Measurements from ENCODE around the gene SLC43A3.

Gene SLC43A3

GRCh38 chr11:57426439-57426928 lies 437 bp downstream of the SLC43A3 start:
- DNase-seq, result no peak

DNA sequence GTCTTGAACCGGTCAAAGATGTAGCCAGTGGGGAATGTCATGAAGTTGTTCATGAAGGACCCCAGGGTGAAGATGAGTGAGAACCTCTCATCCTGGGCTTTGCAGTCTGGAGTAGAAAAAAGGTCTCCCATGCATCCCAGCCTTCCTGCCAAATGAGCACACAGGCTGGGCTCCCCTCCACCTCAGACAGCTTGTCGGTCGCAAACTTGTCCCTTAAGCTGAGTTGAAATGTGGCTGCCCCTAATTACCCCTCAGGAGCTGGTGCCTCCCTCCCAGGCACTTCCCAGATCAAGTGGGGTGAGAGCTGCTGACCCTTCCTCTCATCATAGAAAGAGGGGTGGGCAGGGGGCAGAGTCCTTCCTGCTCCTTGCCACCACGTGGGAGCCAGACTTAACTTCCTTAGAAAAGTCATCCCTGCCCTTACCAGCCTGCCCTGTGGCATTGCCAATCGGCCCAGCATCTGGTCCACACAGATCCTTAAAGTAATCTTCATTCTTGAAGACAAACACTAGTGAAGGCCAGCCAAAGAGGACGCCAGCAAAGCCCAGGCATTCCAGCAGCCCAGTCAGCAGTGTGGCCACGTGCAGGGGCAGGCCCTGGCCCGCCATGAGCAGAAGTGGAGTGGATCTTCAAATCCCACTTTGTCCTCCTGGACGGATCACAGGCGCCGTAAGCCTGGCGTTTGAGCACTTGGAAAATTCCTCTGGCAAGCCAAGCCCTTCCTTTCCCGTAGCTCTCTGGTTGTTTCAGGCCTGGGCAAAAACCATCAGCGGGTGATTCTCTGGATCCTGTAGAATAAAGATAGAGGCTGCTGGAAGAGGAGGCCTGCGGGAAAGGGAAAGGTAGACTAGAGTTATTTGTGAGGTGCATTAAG lies 1.1 kb downstream of the SLC43A3 start:
- DNase-seq, result no peak

GRCh38 chr11:57424792-57425564 lies 1.9 kb downstream of the SLC43A3 start:
- DNase-seq, result peak; percentile 83

DNA sequence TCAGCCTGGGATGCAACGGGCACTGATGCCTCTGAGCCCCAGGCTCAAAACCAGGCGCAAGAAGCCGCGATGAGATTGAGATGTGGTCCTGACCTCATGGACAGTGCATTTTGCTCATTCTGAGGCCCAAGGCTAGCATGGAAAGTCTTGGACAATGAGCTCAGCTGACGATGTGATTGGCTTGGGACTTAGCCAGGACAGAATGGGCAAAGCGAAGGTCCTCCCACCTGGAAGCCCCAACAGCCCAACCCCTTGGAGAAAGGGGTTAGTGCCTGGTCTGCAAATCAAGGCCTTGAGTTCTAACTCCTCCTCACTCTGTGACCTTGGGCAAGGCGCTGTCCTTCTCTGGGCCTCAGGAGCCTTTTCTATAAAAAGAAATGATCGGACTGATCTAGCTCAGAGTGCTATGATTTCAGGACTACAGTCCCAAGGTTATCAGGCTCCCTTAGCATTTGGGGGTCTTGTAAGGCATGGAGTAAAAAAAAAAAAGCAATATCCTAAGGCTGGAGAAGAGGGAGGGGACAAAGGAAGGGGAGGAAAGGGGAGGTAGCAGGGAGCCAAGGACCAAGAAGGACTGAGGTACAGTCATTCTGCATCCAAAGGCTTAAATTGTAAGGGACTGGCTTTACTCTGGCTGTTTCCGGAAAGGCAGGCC lies 2.7 kb downstream of the SLC43A3 start:
- DNase-seq, result no peak

- DNase-seq, result no peak
Measured at GRCh38 chr11:57422669-57423068, 4.3 kb downstream of the SLC43A3 start.

GRCh38 chr11:57421805-57422204 lies 5.1 kb downstream of the SLC43A3 start:
- no peak for DNase-seq

GRCh38 chr11:57421066-57421465 lies 5.9 kb downstream of the SLC43A3 start:
- no peak for DNase-seq

- DNase-seq, result no peak
Measured at GRCh38 chr11:57419146-57419545, 7.8 kb downstream of the SLC43A3 start.

DNA sequence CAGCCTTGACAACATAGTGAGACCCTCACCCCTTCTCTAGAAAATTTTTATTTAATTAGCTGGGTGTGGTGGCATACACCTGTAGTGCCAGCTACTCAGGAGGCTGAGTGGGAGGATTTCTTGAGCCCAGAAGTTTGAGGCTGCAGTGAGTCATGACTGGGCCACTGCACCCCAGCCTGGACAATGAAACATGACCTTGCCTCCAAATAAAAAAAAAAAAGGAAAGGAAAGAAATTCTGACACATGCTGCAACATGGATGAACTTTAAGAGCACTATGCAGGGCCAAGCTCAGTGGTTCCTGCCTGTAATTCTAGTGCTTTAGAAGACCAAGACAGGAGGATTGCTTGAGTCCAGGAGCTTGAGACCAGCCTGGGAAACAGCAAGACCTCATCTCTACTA lies 8.8 kb downstream of the SLC43A3 start:
- DNase-seq, result no peak

DNA sequence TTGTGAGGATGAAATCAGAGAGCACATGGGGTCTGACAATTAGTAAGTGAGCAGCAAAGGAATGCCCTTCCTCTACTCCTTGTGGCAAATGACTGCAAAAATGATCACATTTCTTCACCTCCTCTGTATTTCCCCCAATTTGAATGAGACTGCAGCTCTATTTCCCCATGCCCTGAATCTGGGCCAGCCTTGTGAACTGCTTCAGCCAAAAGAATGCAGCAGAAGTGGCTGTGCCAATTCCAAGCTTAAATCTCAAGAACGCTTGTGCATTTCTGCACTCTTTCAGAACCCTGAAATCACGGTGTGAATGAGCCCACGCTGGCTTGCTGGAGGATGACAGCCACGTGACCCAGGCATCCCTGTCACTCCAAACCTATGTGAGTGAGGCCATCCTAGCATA lies 9.9 kb downstream of the SLC43A3 start:
- DNase-seq, result no peak

DNA sequence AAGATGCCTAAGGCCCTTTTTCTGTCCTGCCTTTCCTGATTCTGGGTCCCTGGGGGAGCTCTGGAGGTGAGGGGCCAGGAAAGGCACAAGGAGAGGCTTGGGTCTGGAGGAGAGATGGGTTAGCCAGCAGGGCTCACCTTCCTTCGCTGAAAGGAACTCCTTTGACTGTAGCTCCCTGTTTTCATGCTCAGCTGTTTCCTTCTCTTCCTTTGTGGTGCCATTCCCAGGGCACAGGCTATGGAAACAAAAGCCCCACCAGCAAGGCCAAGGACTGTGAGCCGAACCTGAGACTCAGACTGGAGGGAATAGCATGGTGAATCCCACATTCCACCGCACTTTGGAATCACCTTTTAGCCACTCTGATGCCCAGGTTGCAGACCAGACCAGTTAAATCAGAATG lies 10.5 kb downstream of the SLC43A3 start:
- no peak for DNase-seq

GRCh38 chr11:57414612-57415212 lies 12.2 kb downstream of the SLC43A3 start:
- DNase-seq, result no peak

GRCh38 chr11:57413681-57414080 lies 13.2 kb downstream of the SLC43A3 start:
- DNase-seq, result no peak

DNA sequence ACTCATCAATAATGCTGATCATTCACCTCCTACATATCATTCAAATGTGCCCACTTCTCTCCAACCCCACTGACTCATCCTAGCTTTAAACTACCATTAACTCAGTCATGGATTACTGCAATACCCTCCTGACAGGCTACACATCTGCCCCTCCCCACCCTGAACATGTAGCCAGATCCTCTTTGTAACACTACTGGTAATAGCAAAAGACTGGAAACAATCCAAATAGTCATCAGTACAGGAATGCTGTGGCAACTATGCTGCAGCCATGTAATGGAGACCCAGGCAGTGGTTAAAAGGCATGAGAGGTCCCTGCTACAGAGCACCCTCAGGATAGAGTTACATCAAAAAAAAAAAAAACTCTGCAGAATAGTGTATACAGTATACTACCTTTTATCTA lies 16.6 kb downstream of the SLC43A3 start:
- DNase-seq, result no peak

GRCh38 chr11:57409321-57410100 lies 17.4 kb downstream of the SLC43A3 start:
- no peak for DNase-seq

- DNase-seq, result no peak
Measured at GRCh38 chr11:57408771-57409170, 18.1 kb downstream of the SLC43A3 start.

DNA sequence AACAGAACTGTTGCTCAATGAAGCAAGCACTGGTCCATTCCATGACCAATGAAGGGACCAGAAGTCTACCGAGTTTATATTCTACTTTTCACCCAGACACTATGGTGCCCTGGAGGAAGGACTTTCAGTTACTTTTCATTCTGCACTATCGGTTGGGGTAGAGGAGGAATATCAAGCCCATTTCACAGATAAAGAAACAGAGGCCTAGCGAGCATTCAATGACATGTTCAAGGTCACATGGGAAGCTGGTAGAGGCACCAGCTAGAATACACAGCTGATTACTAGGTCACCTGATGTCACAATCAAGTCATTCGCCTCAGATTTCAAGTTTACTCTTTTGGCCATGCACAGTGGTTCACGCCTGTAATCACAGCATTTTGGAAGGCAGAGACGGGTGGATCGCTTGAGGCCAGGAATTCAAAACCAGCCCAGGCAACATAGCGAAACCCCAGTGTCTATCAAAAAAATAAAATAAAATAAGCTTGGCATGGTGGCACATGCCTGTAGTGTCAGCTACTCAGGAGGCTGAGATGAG lies 18.9 kb downstream of the SLC43A3 start:
- no peak for DNase-seq

DNA sequence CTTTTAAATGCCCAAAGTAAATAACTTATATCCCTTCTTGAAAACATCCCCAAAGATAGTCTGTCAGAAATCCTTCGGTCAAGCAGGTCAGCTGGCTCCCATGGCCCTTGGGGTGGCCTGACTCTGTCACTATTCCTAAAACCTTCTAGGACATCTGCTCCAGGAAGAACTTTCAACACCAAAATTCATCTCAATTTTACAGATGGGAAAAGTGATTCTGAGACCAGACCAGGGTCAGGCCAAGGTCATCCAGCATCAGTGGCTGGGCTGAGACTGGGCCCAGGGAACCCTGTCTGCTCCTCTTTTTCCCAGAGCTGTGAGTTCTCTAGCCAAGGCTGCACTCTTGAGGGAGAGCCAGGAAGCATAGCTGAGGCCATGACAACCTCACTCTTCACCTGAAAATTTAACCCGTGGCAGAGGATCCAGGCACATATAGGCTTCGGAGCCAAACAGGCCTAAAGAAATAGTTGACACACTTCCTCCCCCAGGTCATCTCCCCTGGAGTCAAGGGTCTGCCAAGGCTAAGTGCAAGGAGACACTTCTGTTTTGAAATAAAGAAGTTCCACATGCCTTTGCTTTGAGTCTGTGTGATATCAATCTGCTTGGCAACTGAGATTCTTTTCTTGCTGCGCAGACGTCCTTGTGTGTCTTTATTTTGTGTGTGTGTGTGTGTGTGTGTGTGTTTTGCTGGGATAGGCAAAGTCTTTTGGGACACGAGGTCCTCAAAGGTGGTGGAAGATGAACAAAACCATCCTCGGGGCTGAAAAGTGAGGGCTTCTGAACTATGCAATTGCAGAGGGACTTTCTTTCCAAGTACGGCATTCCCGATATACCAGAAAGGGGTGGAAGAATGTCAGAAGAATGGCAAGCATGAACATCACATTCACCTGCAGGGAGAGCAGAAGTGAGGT lies 19.7 kb downstream of the SLC43A3 start:
- no peak for DNase-seq

- DNase-seq, result no peak
Measured at GRCh38 chr11:57406337-57406904, 20.5 kb downstream of the SLC43A3 start.

GRCh38 chr11:57405271-57405860 lies 21.6 kb downstream of the SLC43A3 start:
- DNase-seq, result no peak
